ENCODE results near the gene BLOC1S3. TPM values are rescaled to one million over a fixed set of nuclear protein-coding genes. Genes with fewer than 3 reads are reported as not detected.

Gene BLOC1S3
- total and polyA plus RNA-seq, 2 of the 13 experiments (the other 11 are each of a cell fraction or from before 2014, with no cell fraction given) = 4.3 to 4.8 TPM

DNA sequence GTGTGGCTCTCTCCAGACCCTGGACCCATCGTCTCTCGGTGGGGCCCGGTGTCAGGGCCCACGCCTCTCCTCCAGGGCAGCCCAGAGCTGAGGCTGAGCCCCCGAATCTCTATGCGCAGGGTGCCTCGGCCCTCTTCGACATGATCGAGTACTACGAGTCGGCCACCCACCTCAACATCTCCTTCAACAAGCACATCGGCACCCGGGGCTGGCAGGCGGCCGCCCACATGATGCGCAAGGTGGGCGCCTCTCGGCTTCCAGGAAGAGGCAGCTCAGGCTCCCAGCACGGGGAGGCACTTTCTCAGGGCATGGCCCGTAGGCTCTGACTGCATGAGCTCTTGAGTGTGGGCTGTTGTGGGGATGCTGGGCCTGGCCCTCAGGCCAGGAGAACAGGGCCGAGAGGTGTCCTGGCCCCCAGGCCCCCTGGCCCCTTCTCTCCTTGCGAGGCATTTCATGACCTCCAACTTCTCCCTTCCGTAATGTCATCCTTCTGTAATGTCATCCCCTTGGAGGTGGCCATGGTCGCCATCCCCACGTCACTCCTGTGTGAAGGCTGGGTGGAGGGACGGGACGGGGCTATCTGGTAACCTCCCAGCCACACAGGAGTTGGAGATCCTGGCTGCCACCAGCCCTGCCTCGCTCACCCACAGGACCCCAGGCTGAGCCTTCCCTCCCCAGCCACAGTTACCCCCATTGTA lies 37.2 kb upstream of the BLOC1S3 start (continued):
- no peak for TF ChIP-seq HBP1 (CRISPR knock-in tag; IDR thresholded peaks at IDR 0.05; ENCODE audit: low read depth)
- no peak for TF ChIP-seq ZNF484 (CRISPR knock-in tag; IDR thresholded peaks at IDR 0.05; ENCODE audit: borderline replicate concordance, low read depth)
- TF ChIP-seq, protein P1, sequence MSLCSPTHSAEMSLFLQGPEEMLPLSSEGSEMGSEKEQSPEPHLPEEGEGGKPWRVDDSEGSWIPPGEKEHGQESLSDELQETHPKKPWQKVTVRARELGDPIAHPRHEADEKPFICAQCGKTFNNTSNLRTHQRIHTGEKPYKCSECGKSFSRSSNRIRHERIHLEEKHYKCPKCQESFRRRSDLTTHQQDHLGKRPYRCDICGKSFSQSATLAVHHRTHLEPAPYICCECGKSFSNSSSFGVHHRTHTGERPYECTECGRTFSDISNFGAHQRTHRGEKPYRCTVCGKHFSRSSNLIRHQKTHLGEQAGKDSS (CRISPR knock-in tag; IDR thresholded peaks at IDR 0.05; ENCODE audit: borderline replicate concordance, low read depth) = no peak
- TF ChIP-seq NCOA1 (CRISPR knock-in tag; IDR thresholded peaks at IDR 0.05) = no peak

DNA sequence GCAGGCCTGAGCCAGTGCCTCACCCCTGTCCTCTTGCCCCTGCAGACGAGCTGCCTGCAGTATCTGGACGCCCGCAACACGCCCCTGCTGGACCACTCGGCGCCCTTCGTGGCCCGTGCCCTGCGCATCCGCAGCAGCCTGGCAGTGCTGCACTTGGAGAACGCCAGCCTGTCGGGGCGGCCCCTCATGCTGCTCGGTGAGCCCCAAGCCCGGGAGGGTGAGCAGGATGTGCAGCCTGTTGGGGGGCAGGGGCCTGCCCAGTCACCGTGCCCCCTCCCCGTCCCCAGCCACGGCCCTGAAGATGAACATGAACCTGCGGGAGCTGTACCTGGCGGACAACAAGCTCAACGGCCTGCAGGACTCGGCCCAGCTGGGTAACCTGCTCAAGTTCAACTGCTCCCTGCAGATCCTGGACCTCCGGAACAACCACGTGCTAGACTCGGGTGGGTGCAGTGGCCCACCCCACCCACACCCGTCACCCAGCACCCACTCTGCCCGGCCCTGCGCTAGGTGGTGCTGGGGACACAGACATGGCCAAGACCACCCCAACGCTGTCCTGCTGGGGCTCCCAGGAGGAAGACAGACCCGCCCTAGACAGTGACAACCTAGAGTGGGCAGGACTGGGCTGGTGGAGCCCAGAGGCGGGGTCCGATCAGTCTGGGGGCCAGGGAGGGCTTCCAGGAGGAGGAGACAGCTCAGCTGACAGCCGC lies 36.4 kb upstream of the BLOC1S3 start:
- H3K4me2 ChIP-seq (ENCODE audit: low read depth, low read length) = no peak overlapping the region
- DNase-seq (ENCODE audit: low spot score) (no peak), FAIRE-seq (no peak), ATAC-seq (no peak)
- no peak overlapping the region for H3K9ac ChIP-seq (ENCODE audit: insufficient read depth, low read depth, low read length)
- ChIA-PET POLR2A (no interaction called here), CTCF (ENCODE audit: low intra/inter-chr PET ratio, low total read pairs) (no interaction called here)
- WGBS (ENCODE audit: low lambda C conversion rate) = 98% methylated on average over 20 of the region's 33 CpGs
- H3K79me2 ChIP-seq (ENCODE audit: insufficient read depth, low read length) = peaks cover 5% of the 10 kb centered on the region
- H3K9me3 ChIP-seq (ENCODE audit: low read length) = no peaks in the 10 kb centered on the region
- BruUV-seq (replicated peaks) = no TSS peak
- no peak overlapping the region for H2AFZ ChIP-seq (ENCODE audit: low read length)
- no peaks in the 10 kb centered on the region for H3K27me3 ChIP-seq (ENCODE audit: control insufficient read depth in 1 of 2, insufficient read depth in 2 of 2, low read length in 2 of 2)
- H3K27ac ChIP-seq (ENCODE audit: extremely low read length, insufficient read depth, low read length) = no peak overlapping the region
- intact Hi-C loops (cut with micrococcal nuclease; ENCODE audit: unreplicated experiment) = no loop called here
- H3K4me1 ChIP-seq (ENCODE audit: insufficient read depth, low read length) = peaks cover 11% of the 10 kb centered on the region
- no peaks in the 10 kb centered on the region for H4K20me1 ChIP-seq (ENCODE audit: insufficient read depth, low read length)
- peaks cover 9 to 10% of the 10 kb centered on the region in 2 experiments; a peak in 3 of 5 replicates for H3K36me3 ChIP-seq (replicated peaks in 1 of 2; ENCODE audit: control insufficient read depth in 1 of 2, insufficient read depth in 2 of 2, low read length in 2 of 2)
- H3K4me3 ChIP-seq (replicated peaks in 1 of 3; ENCODE audit: insufficient read depth in 1 of 3, low read depth in 2 of 3, low read length in 3 of 3) = no peak overlapping the region
- in situ Hi-C loops (cut with HindIII; ENCODE audit: extremely low pct_ligation_motif_present, low pct_unique_long_range_greater_than_20kb) = no loop called here
- TF ChIP-seq, protein P2, sequence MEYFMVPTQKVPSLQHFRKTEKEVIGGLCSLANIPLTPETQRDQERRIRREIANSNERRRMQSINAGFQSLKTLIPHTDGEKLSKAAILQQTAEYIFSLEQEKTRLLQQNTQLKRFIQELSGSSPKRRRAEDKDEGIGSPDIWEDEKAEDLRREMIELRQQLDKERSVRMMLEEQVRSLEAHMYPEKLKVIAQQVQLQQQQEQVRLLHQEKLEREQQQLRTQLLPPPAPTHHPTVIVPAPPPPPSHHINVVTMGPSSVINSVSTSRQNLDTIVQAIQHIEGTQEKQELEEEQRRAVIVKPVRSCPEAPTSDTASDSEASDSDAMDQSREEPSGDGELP (IDR thresholded peaks at IDR 0.05; ENCODE audit: borderline replicate concordance, low read depth) = no peak
- TF ChIP-seq KLF16 (CRISPR knock-in tag; IDR thresholded peaks at IDR 0.05) (no peak), POLR2AphosphoS2 (IDR thresholded peaks at IDR 0.05; ENCODE audit: low read depth, low read length) (no peak), HNF4A (CRISPR knock-in tag; IDR thresholded peaks at IDR 0.05) (no peak), ZNF335 (CRISPR knock-in tag; IDR thresholded peaks at IDR 0.05) (no peak)
- TF ChIP-seq, protein P3, sequence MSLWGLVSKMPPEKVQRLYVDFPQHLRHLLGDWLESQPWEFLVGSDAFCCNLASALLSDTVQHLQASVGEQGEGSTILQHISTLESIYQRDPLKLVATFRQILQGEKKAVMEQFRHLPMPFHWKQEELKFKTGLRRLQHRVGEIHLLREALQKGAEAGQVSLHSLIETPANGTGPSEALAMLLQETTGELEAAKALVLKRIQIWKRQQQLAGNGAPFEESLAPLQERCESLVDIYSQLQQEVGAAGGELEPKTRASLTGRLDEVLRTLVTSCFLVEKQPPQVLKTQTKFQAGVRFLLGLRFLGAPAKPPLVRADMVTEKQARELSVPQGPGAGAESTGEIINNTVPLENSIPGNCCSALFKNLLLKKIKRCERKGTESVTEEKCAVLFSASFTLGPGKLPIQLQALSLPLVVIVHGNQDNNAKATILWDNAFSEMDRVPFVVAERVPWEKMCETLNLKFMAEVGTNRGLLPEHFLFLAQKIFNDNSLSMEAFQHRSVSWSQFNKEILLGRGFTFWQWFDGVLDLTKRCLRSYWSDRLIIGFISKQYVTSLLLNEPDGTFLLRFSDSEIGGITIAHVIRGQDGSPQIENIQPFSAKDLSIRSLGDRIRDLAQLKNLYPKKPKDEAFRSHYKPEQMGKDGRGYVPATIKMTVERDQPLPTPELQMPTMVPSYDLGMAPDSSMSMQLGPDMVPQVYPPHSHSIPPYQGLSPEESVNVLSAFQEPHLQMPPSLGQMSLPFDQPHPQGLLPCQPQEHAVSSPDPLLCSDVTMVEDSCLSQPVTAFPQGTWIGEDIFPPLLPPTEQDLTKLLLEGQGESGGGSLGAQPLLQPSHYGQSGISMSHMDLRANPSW (CRISPR knock-in tag; IDR thresholded peaks at IDR 0.05; ENCODE audit: borderline replicate concordance) = no peak

All from HepG2 (cell line).